ENCODE results near the gene NUAK2.
A peak's percentile ranks its signal among the peaks of the same experiment; 100 is the strongest.
"Not testable (repeated sequence)": the region's sequence is repeated elsewhere in the genome, so short reads cannot be mapped to it uniquely, and the experiment has no call there.

Gene NUAK2

DNA sequence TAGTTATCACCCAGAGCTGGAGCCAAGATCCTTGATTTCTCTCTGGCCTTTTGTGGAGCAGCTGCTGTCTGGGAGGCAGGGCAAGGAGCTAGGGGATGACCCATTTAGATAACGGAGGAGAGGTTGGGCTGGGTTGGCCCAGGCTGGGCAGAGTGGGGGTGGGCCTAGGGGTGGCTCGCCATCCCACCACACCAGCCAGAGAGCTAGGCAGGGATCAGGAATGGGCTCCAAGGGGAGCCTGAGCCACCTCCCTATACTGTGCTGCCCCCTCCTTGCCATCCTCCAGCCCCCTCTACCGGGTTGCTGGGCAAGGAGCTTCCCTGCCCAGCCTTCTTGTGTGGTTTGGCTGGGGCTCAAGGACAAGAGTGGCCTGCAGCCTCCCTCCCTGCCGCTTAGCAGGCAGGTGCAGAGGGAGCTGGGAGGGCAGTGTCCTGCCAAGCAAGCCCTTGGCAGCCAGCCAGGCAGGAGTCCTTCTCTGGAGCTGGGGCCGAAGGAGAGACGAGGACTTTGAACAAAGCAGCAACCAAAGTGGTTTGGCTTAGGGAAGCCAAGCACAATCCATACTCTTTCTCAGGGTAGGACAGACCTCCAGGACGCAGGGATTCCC lies 4.1 kb downstream of the NUAK2 start:
- DNase-seq = peak; percentile 50

GRCh38 chr1:205316161-205316566 lies 5.4 kb downstream of the NUAK2 start:
- no peak for DNase-seq

GRCh38 chr1:205315008-205315618 lies 6.4 kb downstream of the NUAK2 start:
- DNase-seq = no peak

DNA sequence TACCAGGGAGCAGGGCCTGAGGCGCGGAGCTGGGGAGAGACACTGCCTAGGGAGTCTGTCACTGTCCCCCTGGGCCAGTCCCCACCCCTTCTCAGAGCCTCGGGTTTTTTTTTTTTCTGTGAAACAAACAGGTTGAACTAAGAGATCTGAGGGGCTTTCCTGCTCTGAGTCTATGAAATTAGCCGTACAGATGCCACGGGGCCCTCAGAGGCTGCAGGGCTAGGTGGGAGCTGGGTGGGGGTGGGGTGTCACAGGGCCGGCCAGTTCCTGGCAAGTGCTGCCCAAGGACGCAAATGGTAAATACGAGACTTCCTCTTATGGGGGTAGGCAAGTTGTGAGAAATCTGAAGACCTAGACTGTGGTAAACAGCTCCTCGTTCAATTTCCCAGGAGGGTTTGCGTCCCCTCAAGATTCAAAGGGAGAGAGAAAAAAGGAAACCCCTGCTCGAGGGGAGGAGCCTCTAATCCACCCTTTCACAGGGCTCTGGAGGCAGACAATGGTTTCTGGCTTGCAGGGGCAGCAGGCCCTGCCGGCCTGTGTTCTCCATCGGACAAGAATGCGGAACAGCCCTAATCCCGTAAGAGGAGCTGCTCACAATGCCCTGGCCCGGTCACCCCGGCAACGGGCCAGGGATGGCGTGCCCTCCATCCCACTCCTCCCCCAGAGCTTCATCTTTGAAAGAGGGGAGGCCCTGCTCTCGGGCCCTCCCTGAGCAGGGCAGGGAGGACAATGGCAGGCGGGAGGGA lies 7.8 kb downstream of the NUAK2 start:
- DNase-seq = peak; percentile 70

- no peak for DNase-seq
These were observed 8.5 kb downstream of the NUAK2 start for GRCh38 chr1:205312866-205313562.

- no peak for DNase-seq
These were observed 10.4 kb downstream of the NUAK2 start for GRCh38 chr1:205310976-205311704.

DNA sequence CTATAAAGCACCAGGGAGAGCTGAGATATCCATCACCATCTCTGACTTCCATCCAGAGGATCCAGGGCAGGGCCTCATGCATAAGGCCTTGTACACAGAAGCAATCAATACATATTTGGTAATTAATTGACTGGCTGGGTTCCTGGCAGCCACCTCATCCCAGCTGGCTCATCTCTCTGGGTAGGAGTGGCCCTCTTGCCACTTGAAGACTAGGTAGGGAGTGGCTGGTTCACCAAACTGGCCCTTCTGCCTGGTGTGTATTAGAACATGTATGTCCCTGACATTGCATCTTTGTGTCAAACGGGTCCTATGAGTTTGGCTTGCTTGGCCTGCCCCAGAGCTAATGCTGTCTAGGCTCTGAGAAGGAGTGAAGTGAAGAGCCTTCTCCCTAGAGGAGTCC lies 11.8 kb downstream of the NUAK2 start:
- DNase-seq = no peak

- no peak for DNase-seq
These were observed 14.5 kb downstream of the NUAK2 start for GRCh38 chr1:205306929-205307566.

DNA sequence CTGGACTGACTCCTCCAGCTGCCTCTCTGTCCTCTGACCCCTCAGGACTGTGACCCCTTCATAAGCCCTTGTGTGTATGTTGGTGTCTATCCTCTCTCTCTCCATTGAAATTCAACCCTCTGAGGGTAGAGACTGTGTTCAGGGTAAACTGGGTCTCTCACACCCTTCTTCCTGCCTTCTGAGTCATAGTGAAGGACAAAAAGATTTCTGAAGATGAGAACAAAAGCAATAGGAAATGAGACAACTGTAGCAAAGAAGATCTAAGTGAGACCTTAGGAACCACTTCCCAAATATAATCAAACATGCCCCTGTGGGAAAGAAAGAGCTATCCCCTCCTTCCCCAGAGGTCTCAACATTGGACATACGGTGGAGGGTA lies 16.9 kb downstream of the NUAK2 start:
- no peak for DNase-seq

DNA sequence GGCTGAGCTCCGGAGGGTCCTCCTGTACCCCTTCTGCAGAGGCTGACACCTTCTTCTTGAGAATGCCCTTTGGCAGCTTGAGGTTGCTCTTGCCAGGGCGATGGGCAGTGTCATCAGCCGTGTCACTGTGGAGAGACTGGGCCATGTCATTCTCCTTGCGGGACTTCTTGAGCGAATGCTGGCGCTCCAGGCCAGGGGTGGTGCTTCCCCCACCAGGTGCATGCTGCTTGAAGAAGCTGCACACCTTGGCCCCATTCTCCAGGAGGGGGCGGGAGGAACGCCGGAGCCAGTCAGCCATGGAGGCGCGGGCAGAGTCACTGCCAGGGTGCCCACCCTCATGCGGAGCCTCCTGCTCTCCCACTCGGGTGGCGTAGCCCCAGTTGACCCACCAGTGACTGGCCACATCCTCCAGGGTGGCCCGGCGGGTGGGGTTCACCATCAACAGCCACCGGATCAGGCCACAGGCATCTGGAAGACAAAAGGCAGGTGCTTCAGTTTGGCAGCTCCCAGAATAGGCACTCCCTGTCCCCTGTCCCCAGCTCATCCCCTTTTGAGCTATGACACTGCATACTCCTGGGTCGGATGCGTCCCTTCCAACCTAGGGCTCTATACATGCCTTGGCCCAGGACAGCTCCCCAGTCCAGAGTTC lies 17.4 kb downstream of the NUAK2 start:
- DNase-seq = no peak

- DNase-seq = no peak
These were observed 18.2 kb downstream of the NUAK2 start for GRCh38 chr1:205303247-205303888.

GRCh38 chr1:205301842-205302588 lies 19.5 kb downstream of the NUAK2 start:
- no peak for DNase-seq

DNA sequence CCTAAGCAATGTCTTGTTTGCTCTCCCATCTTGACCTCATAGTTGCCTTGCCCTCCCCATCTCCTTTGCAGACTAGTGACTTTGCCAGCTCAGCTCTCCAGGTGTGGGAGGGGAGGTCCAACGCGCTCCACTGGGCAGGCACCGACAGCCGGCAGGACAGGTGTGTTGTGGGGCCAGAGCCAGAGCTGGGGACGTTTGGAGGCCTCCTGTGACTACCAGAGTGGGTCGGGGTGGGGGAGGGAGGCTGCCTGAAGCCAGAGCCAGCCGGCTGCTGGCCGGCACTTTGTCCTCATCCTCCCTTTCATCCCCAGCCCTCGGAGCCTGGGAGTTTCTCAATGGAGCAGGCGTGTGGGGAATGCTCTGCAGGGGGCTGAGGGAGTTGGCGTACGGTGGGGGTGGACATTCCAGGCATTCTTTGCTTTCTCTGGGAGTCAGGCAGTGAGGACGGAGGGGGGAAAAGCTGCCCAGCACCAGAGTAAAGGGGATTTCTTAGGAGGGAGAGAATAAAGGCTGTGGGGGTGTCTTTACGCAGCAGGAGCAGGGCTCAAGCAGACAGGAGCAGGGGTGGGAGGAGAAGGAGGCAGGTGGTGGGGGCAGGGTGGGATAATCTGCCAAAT lies 20.2 kb downstream of the NUAK2 start:
- DNase-seq = peak; percentile 62

- DNase-seq = no peak
These were observed 21.4 kb downstream of the NUAK2 start for GRCh38 chr1:205300149-205300548.

DNA sequence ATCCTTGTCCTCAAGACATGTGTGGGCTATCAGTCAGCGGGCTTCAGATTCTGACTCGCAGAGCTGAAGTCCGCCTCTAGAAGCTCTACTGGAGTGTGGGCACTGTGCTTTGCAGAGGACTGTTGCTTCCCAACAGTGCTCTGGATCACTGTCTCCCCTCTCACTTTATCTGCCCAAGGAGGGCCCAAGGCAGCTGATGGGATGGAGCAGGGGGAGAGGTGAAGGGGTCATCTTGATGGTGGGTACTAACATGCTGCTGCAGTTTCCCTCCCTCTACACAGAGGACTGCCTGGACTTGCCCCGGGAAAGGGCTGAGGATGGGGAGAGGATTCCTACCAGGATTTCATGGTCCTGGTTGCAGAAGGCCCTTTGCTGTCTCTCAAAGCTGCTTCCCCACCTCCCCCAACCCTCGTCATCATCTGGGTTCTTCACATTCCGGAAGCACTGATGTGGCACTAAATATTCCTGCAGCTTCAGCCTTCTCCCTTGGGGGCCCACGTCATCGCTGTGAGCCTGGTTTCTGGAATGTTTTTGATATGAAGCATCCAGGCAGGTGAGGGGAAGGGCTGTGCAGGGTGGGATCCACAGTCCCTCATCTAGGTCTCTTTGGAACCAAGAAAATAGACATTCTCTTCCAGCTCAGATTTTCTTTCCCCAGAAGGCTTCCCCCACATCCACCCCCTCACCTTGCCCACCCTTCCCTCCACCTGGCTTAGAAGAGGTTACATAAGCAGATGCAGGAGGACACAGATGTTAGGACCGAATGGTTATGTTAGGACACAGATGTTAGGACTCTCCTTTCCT lies 23.2 kb downstream of the NUAK2 start:
- no peak for DNase-seq

GRCh38 chr1:205297546-205298177 lies 23.9 kb downstream of the NUAK2 start:
- DNase-seq = not testable (repeated sequence)

- DNase-seq = no peak
These were observed 25.4 kb downstream of the NUAK2 start for GRCh38 chr1:205296154-205296553.

DNA sequence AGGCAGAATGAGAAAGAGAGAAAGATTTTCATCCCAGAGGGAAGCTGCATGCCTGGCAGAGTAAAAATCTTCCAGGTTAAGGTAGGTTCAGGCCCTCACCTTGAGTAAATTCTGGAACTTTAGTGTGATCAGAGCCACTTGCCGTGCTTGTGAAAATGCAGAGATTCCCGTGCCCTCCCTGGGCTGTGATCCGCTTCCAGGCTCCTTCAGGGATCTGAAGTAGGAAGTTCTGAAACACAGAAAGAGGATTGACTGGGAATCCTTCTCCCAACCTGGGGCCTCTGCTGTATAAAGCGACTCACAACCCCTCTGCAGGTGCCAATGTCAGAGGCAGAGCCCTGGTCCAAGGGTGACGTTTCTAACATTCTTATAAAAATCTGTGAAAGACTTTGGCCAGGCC lies 26.6 kb downstream of the NUAK2 start:
- no peak for DNase-seq

All from right hindlimb (tissue), 1 donor.